Measurements from ENCODE around the gene NFATC2.

DNA sequence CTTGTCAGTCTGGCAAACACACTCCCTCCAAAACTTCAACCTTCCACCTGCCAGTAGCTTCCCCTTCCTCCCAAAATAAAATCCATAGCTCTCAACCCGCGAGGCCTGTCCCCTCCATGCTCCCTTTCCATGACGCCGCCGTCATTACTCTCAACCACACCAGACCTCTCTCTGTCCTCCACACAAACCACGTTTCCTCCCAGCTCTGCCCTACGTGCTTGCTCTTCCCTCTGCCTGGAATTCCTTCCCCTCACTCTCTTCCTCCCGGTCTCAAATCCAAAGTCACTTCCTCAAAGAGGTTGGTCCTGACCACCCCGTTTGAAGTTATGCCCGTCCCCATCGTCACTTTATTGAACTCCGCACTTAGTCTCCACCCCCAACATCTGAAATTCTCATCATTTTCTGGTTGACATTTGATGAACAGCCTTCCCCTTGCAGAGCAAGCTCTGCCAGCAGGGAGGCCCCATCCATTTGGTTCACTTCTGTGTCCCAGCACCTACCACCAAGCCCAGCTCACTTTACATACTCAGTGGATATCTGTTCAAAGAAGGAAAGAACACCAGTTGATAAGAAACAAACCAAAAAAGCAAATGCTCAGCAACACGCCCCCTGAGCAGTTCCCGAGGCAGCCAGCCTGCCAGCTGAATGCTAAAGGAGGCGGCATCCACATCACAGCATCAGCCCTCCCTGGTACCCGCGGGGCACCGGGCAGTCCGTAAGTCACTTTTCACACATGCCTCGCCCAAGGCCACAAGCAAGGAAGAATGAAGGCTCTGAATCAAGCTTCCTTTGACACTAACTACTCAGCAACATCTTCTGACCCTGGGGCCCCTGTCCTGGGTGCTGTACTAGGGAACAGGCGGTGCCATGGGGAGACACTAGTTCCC, 125.0 kb downstream of the NFATC2 start:
- no peak for TF ChIP-seq POLR2A (IDR thresholded peaks at IDR 0.05)
- TF ChIP-seq, protein P1, sequence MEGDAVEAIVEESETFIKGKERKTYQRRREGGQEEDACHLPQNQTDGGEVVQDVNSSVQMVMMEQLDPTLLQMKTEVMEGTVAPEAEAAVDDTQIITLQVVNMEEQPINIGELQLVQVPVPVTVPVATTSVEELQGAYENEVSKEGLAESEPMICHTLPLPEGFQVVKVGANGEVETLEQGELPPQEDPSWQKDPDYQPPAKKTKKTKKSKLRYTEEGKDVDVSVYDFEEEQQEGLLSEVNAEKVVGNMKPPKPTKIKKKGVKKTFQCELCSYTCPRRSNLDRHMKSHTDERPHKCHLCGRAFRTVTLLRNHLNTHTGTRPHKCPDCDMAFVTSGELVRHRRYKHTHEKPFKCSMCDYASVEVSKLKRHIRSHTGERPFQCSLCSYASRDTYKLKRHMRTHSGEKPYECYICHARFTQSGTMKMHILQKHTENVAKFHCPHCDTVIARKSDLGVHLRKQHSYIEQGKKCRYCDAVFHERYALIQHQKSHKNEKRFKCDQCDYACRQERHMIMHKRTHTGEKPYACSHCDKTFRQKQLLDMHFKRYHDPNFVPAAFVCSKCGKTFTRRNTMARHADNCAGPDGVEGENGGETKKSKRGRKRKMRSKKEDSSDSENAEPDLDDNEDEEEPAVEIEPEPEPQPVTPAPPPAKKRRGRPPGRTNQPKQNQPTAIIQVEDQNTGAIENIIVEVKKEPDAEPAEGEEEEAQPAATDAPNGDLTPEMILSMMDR (IDR thresholded peaks at IDR 0.05) = no peak

Data from breast epithelium (tissue), 3 donors.